CD4-positive, alpha-beta T cell treated with Interleukin-15 for 1 hour (primary cell): ENCODE measurements around the gene PKHD1.

Experiments
- DNase-seq: peaks from one replicate; pipeline ENCODE4 v3.0.0-alpha.2; 2020

PKHD1 gene

DNA sequence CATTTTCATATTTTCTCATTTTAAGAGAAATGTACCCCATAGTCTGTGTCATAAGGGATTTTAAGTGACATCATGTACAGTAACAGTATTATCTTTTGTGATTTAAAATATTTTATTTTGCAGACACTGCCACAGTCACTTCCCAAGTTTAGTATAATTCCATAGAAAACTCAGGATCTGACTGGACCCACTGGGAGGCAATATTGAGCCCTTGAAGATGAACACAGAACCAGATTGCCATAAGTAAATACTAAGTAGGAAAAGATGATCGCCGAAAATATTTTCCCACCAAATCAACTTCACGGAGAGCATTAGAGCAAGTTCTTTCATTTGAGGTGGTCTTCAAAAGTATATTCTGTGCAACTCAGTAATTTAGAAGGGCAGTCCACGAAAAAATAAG lies 17.6 kb upstream of the PKHD1 start:
- DNase-seq = no peak

DNA sequence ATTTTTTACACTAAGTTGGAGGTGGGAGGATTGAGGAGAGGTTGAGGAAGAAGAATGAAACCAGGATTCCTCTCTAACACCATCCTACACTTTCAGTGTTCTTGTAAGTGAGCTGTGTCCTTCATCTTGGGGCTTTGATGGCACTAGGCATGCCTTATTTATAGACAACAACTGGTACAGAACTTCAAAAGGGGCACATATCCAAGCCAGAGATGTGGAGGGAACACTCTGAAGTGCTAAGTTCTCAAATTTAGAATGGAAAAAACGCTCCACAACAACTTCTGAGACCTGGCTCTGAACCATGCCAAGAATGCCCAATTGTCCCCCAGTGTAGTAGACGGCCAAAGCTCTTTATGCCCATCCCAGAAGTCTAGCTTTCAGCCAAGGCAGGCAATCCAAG lies 16.2 kb upstream of the PKHD1 start:
- no peak for DNase-seq

DNA sequence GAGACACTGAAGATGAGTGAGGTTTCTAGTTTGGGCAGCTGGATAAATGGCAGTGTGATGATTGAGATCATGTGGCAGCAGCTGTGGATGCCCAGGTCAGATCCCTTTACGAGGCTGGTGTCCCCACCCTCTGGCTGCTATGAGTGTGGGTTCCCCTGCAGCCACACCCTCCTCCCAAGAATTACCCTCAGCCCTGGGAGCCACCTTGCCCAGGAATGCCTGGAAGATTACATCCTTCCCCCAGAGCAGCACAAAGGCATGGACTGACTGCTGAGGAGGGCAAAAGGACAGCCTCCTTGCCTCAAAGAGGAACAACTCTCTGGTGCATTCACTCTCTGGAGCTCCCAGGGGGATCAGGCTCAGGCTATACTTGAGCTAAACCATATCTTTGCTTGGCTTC lies 15.0 kb upstream of the PKHD1 start:
- DNase-seq = no peak

DNA sequence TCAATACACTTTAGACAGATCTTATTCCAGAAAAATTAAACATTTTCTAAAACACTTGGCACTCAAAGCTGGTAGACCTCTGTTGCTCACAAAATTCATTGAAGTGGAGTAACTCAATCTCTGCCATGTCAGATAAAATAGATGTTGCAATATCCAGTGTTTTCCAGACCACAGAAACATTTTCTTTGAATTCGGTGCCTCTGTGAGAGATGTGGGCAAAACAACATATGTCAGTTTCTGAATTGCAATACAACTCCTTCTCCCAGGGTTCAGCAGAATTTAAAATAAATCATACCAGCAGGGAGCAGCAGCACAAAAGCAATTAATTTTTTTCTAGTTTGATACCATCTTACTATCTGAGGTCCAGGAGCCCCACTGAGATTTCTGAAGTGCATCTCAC lies 11.3 kb upstream of the PKHD1 start:
- no peak for DNase-seq

DNA sequence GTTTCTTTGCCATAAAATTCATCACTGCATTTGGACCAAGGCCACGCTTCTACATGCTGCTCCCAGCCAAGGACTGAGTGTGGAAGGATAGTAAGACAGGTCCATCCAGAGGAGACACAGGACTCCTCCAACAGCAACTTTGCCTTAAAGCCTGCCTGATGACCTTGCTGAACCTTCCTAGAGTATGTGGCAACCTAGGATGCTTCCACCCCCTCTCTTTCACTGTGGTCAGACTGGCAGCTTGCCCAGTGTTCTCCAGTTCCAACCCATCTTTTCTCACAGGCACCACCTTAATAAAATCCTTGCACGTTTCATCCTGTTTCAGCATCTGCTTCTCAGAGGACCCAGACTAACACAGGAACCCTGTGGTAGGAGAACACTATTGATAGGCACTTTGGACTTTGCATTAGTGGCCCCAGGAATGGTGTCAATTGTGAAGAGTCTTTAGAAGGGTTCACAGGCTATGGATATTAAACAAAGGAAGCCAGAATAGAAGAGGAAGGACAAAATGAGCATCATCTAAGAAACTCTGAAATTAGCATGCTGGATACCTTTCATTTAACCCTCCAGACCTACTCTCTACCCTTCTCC lies 2.4 kb upstream of the PKHD1 start:
- DNase-seq = no peak

DNA sequence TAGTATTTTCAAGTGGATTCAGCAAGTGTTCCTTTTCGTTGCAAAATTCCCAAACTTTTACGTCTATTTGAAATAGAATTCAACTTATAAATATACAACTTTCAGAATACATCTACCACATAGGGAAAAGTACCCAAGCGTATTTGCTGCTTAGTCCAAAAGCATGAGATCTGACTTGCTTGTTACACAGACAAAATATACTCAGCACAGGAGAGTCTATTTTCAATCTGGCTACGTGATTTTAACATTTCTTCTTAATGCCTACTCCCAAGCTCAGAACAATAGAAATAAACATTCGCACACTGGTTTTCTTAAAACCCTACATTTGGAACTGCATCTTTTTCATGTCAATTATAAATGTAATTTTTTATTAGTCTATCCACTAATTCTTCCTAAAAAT lies 672 bp downstream of the PKHD1 start:
- DNase-seq = no peak

DNA sequence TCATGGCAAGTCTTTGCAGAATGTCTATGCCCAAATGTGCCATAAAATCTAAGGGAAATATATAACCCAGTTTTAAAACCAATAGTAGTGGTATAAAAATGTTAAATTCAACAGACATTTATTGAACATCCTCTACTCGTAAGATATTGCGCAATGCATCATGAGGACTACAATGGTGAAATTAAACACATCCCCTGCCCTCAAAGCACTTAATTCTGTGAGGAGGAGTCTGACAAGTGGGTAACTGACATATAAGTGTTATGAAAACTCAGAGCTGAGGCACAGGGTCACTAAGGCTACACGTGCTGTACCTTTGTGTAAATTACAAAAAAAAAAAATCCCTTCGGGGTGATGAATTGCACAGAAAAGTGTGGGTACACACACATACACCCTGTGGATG lies 6.2 kb downstream of the PKHD1 start:
- no peak for DNase-seq

DNA sequence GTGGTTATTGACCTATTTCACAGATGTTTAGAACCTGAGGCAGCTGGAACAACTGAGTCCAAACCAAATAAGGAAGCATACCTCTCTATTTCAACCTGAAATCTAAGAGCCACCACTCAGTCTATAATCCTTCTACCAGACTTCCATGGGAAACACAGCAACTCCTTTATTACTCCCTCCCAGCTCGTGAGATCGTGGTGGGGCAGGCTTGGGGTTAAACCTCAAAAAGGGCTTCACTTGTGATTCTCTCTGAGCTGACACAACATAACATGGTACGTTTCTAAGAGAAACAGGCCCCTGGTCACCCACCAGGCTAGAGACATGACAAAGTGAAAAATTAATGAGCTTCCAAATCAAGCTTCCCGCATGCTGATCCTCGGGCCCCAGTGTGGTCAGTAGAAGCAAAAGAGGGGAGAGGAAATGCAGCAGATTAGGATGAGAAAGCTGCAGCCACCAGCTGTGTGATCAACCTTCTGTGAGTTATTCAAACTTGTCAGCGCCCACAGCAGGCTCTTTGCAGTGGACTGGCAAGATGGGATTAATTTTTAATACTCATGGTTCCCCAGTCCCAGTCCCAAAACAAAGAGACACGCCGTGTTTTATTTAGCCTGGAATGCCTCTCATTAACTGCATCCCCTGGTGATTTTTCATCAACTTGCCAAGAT lies 9.3 kb downstream of the PKHD1 start:
- no peak for DNase-seq

DNA sequence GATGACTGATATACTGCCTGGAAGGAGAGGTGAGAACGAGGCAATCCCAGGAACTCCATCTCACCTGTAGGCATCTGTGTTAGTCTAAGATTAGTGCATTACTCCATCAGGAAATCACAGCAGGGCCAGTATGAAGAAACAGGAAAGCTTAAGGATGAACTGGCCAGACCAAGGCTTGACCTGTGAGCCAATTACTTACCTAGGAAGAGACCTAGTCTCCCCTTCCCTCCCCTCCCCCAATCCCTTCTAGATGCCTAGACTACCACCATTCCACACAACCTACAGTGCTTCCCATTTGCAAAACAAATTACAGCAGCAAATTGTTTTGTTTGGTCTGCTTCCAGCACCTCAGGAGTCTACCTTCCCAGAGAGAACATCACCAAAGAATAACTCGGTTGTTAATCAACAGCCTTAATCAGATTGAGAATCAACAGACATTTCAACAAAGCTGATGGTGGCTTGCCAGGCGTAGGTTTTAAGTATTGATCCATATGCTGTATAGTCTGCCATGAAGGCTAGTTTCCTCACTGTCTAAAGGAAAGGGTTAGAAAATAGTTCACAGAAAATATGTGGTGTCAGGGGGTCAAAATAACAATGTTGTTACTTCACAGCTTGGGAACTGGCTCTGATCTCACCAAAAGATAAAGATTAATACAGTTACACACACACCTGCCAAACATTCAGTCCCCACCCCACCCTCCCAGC lies 10.1 kb downstream of the PKHD1 start:
- no peak for DNase-seq

DNA sequence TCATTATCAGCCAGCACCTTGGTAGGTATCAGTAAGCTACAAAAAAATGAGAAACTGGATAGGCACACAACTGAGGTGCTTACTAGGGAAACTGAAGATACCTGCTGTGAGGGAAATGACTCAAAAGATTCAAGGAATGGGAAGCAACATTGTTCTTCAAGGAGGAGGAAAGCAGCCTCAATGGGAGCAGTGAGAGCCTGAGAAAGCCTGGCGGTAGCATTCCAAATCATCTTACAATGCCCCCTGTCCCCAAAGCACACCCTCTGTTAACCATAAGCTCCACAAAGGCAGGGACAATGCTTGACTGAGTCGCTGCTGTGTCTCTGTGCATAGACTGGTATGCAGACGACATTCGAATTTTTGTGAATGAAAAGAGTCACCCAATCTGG lies 10.6 kb downstream of the PKHD1 start:
- no peak for DNase-seq

DNA sequence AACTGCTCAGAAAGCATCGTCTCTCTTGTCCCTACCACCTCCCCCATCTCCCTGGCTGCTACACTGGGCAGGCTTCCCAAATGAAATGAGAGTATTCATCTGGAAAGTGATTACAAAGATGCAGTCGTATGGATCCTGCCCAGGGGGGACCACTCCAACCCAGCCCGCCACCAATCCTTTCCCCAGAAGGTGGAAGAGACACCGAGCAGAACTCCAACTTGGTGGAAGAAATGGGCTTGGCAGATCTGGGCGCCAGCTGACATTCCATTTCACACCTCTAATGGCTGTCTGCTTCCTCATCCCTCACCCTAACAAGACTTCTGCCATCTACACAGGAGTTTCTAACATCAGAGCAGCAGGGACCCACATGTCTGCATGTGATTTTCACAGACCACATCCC lies 12.7 kb downstream of the PKHD1 start:
- DNase-seq = no peak

DNA sequence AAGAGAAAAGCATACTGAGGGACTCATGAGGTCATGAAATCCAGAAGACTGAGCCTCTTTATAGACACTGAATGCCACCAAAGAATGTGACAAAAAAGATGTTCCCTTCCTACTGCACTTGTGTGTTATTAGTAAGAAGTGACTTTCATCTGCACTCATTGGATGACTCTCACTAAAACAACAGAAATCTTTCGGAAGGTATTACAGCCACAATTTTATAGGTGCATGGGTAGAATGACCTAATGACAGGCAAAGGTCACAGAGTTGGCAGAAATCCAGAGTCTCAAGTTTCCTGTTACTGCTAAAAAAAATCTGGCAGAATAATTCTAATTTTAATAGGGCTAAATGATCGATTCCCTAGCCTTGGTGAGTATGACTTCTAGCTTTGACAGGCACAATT lies 13.3 kb downstream of the PKHD1 start:
- DNase-seq = no peak

DNA sequence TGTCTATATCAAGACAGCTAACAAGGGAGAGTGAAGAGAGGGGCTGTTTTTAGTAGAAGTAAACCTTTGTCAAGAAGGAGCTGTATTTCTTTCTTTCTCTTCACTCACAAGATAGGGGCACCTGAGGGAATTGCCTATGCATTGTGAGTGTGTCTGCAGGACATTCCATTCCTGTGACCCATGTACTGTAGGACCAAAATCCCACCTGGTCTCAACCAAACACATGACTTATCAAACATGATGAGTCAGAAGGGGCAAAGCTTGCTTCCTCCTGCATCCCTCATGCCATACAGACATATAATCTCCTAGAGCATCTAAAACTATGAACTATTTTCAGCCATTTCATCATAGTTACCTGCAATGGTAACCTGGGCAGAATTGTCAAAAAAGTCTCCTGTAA lies 21.8 kb downstream of the PKHD1 start:
- DNase-seq = no peak

DNA sequence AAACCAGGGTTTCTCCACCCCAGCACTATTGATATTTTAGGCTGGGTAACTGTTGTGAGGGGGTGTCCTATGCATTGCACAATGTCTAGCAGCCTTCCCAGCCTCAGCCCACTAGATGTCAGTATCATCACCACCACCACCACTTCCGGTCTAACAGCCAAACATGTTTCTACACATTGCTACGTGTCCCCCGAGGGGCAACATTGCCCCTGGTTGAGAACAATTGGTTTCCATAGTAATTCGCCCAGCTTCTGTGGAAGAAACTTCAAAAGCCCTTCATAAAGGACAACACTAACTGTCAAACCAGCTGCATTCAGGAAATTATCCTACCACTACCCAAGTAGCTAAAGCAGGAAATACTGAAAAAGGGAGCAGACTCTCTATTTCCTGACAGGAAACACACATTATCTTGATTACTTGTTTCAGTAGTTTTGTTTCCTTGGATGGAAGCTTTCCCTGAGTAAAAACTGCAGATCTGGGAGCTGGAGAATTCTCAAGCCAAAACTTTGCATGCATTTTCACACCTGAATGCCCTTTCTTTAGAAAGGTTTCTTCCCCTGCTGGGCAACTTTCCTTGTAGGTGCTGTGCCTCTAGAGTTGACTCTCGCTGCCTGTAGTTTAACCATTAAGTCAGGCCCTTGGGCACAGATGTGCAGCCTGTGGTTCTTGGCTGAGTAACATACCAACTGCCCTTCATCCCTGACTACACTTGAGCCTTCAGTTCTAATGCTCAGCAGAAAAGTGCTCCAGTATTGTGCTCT lies 23.6 kb downstream of the PKHD1 start:
- peak; percentile 57 for DNase-seq

DNA sequence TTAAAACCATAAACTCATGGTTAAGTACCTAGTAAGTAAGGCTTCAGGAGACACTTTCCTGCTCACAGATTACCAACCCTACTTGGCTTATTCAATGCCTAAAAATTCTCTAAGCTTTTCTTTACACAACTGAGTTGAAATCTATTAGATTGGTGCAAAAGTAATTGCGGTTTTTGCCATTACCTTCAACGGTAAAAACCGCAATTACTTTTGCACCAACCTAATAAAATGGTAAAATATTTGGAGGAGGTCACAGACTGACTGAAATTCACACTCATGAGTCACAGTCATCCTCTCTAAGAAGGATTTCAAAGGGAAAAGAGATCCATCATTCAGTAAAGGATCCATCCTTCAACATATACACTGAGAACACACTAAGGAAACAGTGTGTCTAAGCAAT lies 25.9 kb downstream of the PKHD1 start:
- no peak for DNase-seq

DNA sequence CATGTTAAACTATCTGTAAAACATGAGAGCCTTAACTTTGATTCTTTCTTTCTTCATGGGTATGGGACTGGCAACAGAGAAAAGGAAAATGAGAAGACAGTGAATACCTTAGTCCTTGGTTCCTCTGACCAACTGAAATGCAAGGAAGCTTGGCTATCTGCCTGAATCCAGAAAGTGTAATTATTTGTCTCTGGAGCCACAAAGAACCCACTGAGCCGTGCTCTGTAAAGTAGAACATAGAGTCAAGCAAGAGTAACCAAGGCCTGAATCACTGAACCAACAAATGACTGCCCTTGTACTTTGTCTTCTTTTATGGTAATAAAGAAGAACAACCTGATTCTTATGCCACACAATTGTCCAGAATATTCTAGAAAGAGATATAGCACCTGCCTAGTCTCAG lies 27.6 kb downstream of the PKHD1 start:
- DNase-seq = no peak

DNA sequence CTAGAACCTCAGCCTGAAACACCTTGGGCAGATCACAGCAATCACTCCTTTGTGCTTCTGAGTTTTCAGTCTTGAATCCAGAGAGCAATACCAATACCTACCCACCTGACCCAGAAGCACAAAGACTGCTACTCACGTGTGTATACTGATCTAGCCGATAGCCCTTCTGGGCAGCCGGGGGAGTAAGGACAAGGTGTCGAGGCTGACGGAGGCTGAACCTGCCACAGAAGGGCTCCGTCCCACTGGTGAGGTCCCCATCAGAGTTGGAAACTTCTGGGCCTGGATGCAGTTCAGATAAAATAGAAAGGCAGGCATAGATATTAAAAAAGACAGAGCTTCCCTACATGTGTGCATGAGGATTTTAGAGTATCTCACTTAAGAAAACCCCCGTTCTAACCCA lies 32.0 kb downstream of the PKHD1 start:
- DNase-seq = no peak

DNA sequence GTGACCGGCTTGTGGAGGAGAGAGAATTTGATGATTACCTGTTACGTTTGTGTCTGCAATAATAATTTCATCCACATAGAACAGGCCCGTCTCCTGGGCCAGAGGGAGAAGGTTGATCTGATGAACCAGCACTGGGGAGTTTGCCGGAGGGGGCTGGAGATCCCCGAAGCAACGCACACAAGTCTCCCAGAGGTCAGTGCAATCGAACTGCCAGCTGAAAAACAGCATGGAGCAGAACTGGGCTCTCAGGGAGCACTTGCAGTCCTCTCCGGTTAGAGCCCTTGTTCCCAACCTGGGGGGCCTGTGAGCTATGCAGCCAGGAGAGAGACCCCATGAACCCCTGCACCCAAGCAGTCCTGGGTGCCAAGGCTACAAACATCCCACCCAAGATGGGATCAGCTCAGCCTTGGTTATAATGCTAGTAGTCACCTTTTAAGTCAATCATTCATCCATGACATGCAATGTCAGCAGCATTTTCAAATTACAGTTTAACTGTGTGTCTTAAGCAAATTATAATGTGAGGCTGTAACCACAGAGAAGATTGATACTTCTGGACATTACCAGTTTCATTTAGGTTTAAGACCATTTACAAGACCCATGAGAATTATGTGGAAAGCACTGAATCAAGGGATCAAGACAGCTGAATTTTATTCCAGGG lies 34.2 kb downstream of the PKHD1 start:
- DNase-seq = no peak

DNA sequence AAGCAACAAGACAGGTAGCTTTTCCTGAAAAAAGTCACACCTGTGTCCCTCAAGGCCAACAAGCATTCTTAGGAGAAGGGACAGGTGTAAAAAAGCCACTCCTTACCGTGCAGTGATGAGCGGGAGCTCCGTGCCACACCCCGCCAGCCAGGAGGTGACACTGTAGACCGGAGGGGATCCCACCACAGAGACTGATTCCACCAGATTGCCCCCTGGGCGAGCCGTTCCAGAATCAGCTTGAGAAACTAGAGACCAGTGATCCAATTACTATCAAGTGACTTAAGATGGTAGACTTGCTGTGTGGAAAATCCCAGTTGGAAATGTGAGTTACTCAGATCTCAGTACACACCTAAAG lies 37.4 kb downstream of the PKHD1 start:
- no peak for DNase-seq

DNA sequence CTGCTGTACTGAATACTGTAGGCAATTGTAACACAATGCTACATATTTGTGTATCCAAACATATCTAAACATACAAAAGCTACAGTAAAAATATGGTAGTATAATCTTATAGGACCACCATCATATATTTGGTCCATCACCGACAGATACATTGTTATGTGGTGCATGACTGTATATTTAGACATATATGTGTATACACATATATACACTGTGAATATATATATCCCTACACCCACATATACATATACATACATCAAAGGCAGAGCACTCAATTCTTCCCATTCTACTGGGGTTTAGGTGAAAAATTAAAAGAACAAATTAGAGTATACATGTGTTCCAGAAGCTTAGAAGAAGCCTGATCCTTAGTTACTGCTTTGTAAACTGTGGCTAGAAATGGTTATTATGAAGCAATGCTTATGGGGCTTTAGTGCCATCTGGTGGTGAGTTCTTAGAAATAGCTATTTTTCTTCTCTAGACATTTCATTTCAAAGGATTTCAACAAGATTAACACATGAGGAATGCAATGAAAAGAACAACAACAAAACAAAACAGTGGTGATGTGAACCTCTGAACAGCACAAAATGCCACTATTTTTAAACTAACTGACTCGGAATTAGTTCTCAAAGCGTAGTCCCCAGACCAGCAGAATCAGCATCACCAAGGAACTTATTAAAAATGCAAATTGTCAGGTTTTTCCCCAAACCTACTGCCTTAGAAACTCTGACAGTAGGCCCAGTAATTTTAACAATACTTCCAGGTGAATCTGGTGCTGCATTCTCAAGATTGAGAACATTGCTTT lies 38.0 kb downstream of the PKHD1 start:
- no peak for DNase-seq

DNA sequence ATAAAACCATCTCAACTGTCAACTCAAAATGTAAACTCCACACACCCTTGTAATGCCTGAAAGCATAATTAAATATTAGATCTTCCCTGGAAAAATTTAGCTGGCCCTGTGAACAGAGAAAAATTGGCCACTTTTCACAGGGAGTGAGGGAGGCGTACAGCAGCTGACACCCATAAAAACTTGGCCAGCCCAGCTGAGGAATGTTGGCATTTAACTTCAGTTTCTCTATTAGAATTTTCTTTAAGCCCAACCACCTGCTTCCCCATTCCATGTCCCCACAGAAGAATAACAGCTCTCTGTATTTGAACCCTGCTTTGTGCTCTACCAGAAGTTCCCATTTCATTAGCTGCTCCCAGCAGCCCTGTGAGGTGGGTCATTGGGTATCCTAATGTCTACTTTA lies 41.0 kb downstream of the PKHD1 start:
- no peak for DNase-seq

DNA sequence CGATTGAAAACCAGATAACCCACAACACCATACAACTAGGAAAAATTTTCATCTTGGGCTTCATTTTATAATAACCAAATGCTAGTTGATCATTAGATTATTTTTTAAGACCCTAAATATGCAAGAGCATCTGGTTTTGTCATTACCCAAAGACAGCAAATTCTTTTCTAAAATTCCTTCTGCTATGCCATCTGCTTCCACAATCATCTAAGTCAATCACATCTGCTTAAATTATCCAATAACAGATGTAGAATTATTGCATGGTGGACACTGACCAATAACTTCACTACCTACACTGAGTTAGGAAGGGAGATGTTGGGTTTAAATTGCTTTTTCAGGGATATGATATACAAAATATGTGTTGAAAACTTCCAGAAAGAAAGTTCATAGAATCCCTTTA lies 41.9 kb downstream of the PKHD1 start:
- DNase-seq = no peak

DNA sequence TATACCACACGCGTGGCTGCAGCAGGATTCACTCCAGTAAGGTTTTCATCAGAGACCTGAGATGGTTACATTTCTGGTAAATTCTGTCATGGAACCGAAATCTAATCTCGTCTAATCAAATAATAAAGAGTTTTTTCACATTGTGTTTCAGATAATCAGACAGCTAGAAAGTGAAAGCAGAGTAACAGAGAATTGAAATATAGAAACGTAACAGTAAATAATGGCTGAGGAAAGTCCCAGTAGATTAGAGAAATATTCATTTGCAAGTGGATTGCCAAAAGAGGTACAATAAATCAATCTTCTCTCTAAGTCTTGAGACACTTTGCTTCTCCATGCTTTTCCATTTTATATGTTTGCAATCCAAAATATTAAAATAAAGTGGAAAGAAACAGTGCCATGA lies 42.4 kb downstream of the PKHD1 start:
- no peak for DNase-seq
